ENCODE results near the gene CAMTA1.

DNA sequence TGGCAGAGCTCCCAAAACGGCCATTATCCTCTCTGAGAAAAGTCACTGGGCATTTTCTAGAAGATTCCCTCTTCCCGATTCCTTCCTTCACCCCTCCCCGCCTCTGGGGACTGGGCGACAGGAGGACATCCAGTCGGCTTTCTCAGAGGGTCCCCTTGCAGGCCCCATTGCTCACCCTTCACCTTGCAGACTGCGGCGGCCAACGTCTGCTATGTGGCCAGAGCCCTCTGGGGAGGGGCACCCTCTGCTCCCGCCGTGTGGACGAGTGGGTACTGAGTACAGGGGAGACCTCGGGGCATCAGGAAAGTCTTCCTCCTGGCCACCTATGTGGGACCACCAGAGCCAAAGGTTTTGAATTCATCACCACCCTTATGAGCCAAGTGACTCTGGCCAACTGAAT lies 692.3 kb downstream of the CAMTA1 start:
- TF ChIP-seq POLR2A (IDR thresholded peaks at IDR 0.05; ENCODE audit: low read length) (no peak), GATA1 (IDR thresholded peaks at IDR 0.05; ENCODE audit: low read depth, low read length) (no peak)

All from erythroblast (primary cell).